Measurements from ENCODE around the gene GTSE1. TPM values are rescaled to one million over a fixed set of nuclear protein-coding genes. Genes with fewer than 3 reads are reported as not detected.

Gene GTSE1
- total RNA-seq, 1 donor from 2014 or later = 0.43 TPM

- intact Hi-C loops (cut with DNase I) = no loop called here
- no peak for ATAC-seq (ENCODE audit: poor library complexity)
- DNase-seq = no peak
Observed at GRCh38 chr22:46368422-46368821, 71.8 kb downstream of the GTSE1 start.

- intact Hi-C loops (cut with DNase I) = no loop called here
- ATAC-seq (ENCODE audit: poor library complexity) = no peak
- no peak for DNase-seq
Observed at GRCh38 chr22:46368871-46369715, 72.4 kb downstream of the GTSE1 start.

GRCh38 chr22:46369716-46370583 lies 73.3 kb downstream of the GTSE1 start:
- DNase-seq (no peak), ATAC-seq (ENCODE audit: poor library complexity) (no peak)
- intact Hi-C loops (cut with DNase I) = loop anchor here (5.0 kb wide), 1 partner anchor 167 kb away; the partner anchor contains the start of gene CELSR1

GRCh38 chr22:46370584-46371291 lies 74.1 kb downstream of the GTSE1 start:
- intact Hi-C loops (cut with DNase I) = loop anchor here (5.0 kb wide), 1 partner anchor 167 kb away; the partner anchor contains the start of gene CELSR1
- DNase-seq (no peak), ATAC-seq (ENCODE audit: poor library complexity) (no peak)

GRCh38 chr22:46371623-46372226 lies 75.1 kb downstream of the GTSE1 start:
- intact Hi-C loops (cut with DNase I) = loop anchor here (5.0 kb wide), 1 partner anchor 166 kb away; the partner anchor contains the start of gene CELSR1
- DNase-seq = no peak
- no peak for ATAC-seq (ENCODE audit: poor library complexity)

- intact Hi-C loops (cut with DNase I) = loop anchor here (5.0 kb wide), 1 partner anchor 165 kb away; the partner anchor contains the start of gene CELSR1
- no peak for ATAC-seq (ENCODE audit: poor library complexity)
- DNase-seq = no peak
Observed at GRCh38 chr22:46372686-46373085, 76.0 kb downstream of the GTSE1 start.

GRCh38 chr22:46373159-46373558 lies 76.5 kb downstream of the GTSE1 start:
- no peak for DNase-seq
- intact Hi-C loops (cut with DNase I) = loop anchor here (5.0 kb wide), 1 partner anchor 164 kb away; the partner anchor contains the start of gene CELSR1
- ATAC-seq (ENCODE audit: poor library complexity) = no peak

GRCh38 chr22:46373921-46374662 lies 77.4 kb downstream of the GTSE1 start:
- ATAC-seq (ENCODE audit: poor library complexity) (no peak), DNase-seq (no peak)
- intact Hi-C loops (cut with DNase I) = loop anchor here (5.0 kb wide), 1 partner anchor 163 kb away; the partner anchor contains the start of gene CELSR1

- intact Hi-C loops (cut with DNase I) = loop anchor here (5.0 kb wide), 1 partner anchor 162 kb away; the partner anchor contains the start of gene CELSR1
- DNase-seq = no peak
- no peak for ATAC-seq (ENCODE audit: poor library complexity)
Observed at GRCh38 chr22:46374663-46375474, 78.2 kb downstream of the GTSE1 start.

GRCh38 chr22:46376111-46376510 lies 79.4 kb downstream of the GTSE1 start:
- intact Hi-C loops (cut with DNase I) = no loop called here
- ATAC-seq (ENCODE audit: poor library complexity) (no peak), DNase-seq (no peak)

GRCh38 chr22:46376908-46377524 lies 80.3 kb downstream of the GTSE1 start:
- ATAC-seq (ENCODE audit: poor library complexity) (peak; percentile 28), DNase-seq (no peak)
- intact Hi-C loops (cut with DNase I) = no loop called here

- intact Hi-C loops (cut with DNase I) = no loop called here
- peak; percentile 79 for ATAC-seq (ENCODE audit: poor library complexity)
- DNase-seq = no peak
Observed at GRCh38 chr22:46377525-46378425, 81.1 kb downstream of the GTSE1 start.

GRCh38 chr22:46378426-46379065 lies 81.9 kb downstream of the GTSE1 start:
- intact Hi-C loops (cut with DNase I) = no loop called here
- no peak for DNase-seq
- no peak for ATAC-seq (ENCODE audit: poor library complexity)

GRCh38 chr22:46379066-46379930 lies 82.6 kb downstream of the GTSE1 start:
- ATAC-seq (ENCODE audit: poor library complexity) (no peak), DNase-seq (no peak)
- intact Hi-C loops (cut with DNase I) = no loop called here
